LNCAP (cell line): ENCODE measurements around the gene ZNF550.

Source experiments
- CTCF ChIP-seq: fragments of 450-650 bp; IDR thresholded peaks from 2 replicates; pipeline ENCODE4 v1.5.1; 2017; ENCODE audit warnings: mild to moderate bottlenecking

ZNF550 gene

GRCh38 chr19:57559404-57560025 is at the start of gene ZNF550:
ZNF550 (minus strand) TSS chr19:57559863; CDS start chr19:57559682, 181 bp downstream.
- TF ChIP-seq CTCF, result no peak

GRCh38 chr19:57606931-57607330 is 47.3 kb upstream of the ZNF550 start:
- no peak for TF ChIP-seq CTCF

GRCh38 chr19:57599761-57600383 is 40.2 kb upstream of the ZNF550 start, which contains the start of gene ZNF530:
ZNF530 (plus strand) TSS chr19:57599885; CDS start chr19:57604346, 4,461 bp downstream.
- TF ChIP-seq CTCF, result no peak

- no peak for TF ChIP-seq CTCF
These were observed 39.7 kb upstream of the ZNF550 start for GRCh38 chr19:57599377-57599760.

- TF ChIP-seq CTCF, result no peak
These were observed 27.9 kb upstream of the ZNF550 start for GRCh38 chr19:57587529-57587928.

GRCh38 chr19:57583521-57584416 is 24.1 kb upstream of the ZNF550 start, which contains the start of gene ZIK1:
ZIK1 (plus strand) TSS chr19:57584145; CDS start chr19:57584357, 212 bp downstream.
- TF ChIP-seq CTCF, result no peak; the same call in 1 of the 2 replicates

GRCh38 chr19:57583104-57583520 is 23.4 kb upstream of the ZNF550 start:
- no peak for TF ChIP-seq CTCF
